ENCODE data around the gene HCN1. TPM values are rescaled to one million over a fixed set of nuclear protein-coding genes. Genes with fewer than 3 reads are reported as not detected.

HCN1 gene
- total and polyA plus RNA-seq, 2 of the 13 experiments (the other 11 are each of a cell fraction or from before 2014, with no cell fraction given) = not detected

DNA sequence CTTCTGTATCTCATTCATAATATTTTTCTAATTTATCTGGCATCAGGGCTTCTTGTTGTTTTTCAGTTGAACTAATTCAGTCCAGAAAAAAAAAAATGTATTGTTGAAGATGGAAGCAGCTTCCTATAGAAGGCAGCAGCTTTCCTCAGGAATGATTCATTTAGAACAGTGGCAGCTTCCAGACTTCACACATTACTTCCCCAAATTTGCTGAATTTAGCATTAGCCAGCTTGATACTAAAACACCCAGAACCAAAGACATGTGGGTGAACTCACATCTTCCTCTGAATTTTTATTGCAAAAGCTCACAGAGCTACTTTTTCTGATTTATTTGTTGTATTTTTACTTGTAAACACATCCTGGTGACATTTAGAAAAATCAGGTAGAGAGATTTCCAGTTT, 53.8 kb downstream of the HCN1 start (continued):
- TF ChIP-seq, protein P1, sequence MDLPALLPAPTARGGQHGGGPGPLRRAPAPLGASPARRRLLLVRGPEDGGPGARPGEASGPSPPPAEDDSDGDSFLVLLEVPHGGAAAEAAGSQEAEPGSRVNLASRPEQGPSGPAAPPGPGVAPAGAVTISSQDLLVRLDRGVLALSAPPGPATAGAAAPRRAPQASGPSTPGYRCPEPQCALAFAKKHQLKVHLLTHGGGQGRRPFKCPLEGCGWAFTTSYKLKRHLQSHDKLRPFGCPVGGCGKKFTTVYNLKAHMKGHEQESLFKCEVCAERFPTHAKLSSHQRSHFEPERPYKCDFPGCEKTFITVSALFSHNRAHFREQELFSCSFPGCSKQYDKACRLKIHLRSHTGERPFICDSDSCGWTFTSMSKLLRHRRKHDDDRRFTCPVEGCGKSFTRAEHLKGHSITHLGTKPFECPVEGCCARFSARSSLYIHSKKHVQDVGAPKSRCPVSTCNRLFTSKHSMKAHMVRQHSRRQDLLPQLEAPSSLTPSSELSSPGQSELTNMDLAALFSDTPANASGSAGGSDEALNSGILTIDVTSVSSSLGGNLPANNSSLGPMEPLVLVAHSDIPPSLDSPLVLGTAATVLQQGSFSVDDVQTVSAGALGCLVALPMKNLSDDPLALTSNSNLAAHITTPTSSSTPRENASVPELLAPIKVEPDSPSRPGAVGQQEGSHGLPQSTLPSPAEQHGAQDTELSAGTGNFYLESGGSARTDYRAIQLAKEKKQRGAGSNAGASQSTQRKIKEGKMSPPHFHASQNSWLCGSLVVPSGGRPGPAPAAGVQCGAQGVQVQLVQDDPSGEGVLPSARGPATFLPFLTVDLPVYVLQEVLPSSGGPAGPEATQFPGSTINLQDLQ (CRISPR knock-in tag; IDR thresholded peaks at IDR 0.05) = no peak
- no peak for TF ChIP-seq BCL6 (CRISPR knock-in tag; IDR thresholded peaks at IDR 0.05)
- TF ChIP-seq, protein P2, sequence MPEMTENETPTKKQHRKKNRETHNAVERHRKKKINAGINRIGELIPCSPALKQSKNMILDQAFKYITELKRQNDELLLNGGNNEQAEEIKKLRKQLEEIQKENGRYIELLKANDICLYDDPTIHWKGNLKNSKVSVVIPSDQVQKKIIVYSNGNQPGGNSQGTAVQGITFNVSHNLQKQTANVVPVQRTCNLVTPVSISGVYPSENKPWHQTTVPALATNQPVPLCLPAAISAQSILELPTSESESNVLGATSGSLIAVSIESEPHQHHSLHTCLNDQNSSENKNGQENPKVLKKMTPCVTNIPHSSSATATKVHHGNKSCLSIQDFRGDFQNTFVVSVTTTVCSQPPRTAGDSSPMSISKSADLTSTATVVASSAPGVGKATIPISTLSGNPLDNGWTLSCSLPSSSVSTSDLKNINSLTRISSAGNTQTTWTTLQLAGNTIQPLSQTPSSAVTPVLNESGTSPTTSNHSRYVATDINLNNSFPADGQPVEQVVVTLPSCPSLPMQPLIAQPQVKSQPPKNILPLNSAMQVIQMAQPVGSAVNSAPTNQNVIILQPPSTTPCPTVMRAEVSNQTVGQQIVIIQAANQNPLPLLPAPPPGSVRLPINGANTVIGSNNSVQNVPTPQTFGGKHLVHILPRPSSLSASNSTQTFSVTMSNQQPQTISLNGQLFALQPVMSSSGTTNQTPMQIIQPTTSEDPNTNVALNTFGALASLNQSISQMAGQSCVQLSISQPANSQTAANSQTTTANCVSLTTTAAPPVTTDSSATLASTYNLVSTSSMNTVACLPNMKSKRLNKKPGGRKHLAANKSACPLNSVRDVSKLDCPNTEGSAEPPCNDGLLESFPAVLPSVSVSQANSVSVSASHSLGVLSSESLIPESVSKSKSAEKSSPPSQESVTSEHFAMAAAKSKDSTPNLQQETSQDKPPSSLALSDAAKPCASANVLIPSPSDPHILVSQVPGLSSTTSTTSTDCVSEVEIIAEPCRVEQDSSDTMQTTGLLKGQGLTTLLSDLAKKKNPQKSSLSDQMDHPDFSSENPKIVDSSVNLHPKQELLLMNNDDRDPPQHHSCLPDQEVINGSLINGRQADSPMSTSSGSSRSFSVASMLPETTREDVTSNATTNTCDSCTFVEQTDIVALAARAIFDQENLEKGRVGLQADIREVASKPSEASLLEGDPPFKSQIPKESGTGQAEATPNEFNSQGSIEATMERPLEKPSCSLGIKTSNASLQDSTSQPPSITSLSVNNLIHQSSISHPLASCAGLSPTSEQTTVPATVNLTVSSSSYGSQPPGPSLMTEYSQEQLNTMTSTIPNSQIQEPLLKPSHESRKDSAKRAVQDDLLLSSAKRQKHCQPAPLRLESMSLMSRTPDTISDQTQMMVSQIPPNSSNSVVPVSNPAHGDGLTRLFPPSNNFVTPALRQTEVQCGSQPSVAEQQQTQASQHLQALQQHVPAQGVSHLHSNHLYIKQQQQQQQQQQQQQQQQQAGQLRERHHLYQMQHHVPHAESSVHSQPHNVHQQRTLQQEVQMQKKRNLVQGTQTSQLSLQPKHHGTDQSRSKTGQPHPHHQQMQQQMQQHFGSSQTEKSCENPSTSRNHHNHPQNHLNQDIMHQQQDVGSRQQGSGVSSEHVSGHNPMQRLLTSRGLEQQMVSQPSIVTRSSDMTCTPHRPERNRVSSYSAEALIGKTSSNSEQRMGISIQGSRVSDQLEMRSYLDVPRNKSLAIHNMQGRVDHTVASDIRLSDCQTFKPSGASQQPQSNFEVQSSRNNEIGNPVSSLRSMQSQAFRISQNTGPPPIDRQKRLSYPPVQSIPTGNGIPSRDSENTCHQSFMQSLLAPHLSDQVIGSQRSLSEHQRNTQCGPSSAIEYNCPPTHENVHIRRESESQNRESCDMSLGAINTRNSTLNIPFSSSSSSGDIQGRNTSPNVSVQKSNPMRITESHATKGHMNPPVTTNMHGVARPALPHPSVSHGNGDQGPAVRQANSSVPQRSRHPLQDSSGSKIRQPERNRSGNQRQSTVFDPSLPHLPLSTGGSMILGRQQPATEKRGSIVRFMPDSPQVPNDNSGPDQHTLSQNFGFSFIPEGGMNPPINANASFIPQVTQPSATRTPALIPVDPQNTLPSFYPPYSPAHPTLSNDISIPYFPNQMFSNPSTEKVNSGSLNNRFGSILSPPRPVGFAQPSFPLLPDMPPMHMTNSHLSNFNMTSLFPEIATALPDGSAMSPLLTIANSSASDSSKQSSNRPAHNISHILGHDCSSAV (CRISPR knock-in tag; IDR thresholded peaks at IDR 0.05; ENCODE audit: borderline replicate concordance) = no peak
- no peak for TF ChIP-seq KLF15 (CRISPR knock-in tag; IDR thresholded peaks at IDR 0.05; ENCODE audit: borderline replicate concordance)

Measured in HepG2 (cell line).